PC-9 (cell line): ENCODE results near the gene TREX2. TPM values are rescaled to one million over a fixed set of nuclear protein-coding genes. Genes with fewer than 3 reads are reported as not detected.

ENCODE experiments used
- BruUV-seq: library from RNA; stranded (reverse); fragments of 400-500 nt; replicated peaks from 2 replicates; lab custom pipeline; 2021; lab: Mats Ljungman, UMichigan
- CTCF ChIA-PET: fragments of 300-600 bp; sonication (Branson Sonifier 250); formaldehyde crosslinking; loops from one replicate; lab custom pipeline; 2022; ENCODE audit warnings: antibody characterized with exemption; lab: Charles Lee
- POLR2A ChIA-PET: fragments of 300-600 bp; sonication (Branson Sonifier 250); formaldehyde crosslinking; loops from one replicate; lab custom pipeline; 2022; ENCODE audit warnings: antibody characterized with exemption; ENCODE audit not compliant: unreplicated experiment; lab: Charles Lee
- DNase-seq, 2 experiments: peaks; one replicate each; pipeline versions ENCODE4 v3.0.0 to v3.0.0-alpha.2; 2015 to 2022; ENCODE audit warnings: mixed read lengths in 1 of 2
- H2AFZ ChIP-seq: fragments of 200-600 bp; sonication (generic); 2 replicates; pipeline ENCODE4 v1.8.1; 2017; ENCODE audit warnings: antibody characterized with exemption
- H3F3A ChIP-seq: fragments of 200-600 bp; sonication (generic); 2 replicates; pipeline ENCODE4 v1.8.1; 2017; ENCODE audit warnings: antibody characterized with exemption, mild to moderate bottlenecking, low read depth; ENCODE audit not compliant: insufficient read depth
- H3K27ac ChIP-seq: fragments of 200-600 bp; sonication (generic); 2 replicates; pipeline ENCODE4 v1.6.1; 2016; ENCODE audit warnings: mixed run types
- H3K27me3 ChIP-seq: fragments of 200-600 bp; sonication (generic); 2 replicates; pipeline ENCODE4 v1.6.1; 2016; ENCODE audit warnings: low read depth, mixed run types; ENCODE audit not compliant: insufficient read depth
- H3K36me3 ChIP-seq: fragments of 200-600 bp; sonication (generic); 2 replicates; pipeline ENCODE4 v1.6.1; 2016; ENCODE audit warnings: low read depth, mixed run types
- H3K4me1 ChIP-seq: fragments of 200-600 bp; sonication (generic); replicated peaks from 2 replicates; pipeline ENCODE4 v1.6.1; 2016; ENCODE audit warnings: mixed run types; ENCODE audit not compliant: insufficient read depth
- H3K4me2 ChIP-seq: fragments of 200-600 bp; sonication (generic); 2 replicates; pipeline ENCODE4 v1.6.1; 2017; ENCODE audit warnings: mixed run types
- H3K4me3 ChIP-seq: fragments of 200-600 bp; sonication (generic); 2 replicates; pipeline ENCODE4 v1.6.1; 2016; ENCODE audit warnings: mixed run types
- H3K79me2 ChIP-seq: fragments of 200-600 bp; sonication (generic); 2 replicates; pipeline ENCODE4 v1.6.1; 2017; ENCODE audit warnings: low read depth, mixed run types
- H3K9me2 ChIP-seq: fragments of 200-600 bp; sonication (generic); 2 replicates; pipeline ENCODE4 v1.8.1; 2017; ENCODE audit warnings: mild to moderate bottlenecking; ENCODE audit not compliant: insufficient read depth
- H3K9me3 ChIP-seq: fragments of 200-600 bp; sonication (generic); 2 replicates; pipeline ENCODE4 v1.8.1; 2016; ENCODE audit warnings: low read depth; ENCODE audit not compliant: insufficient read depth
- H4K20me1 ChIP-seq: fragments of 200-600 bp; sonication (generic); 2 replicates; pipeline ENCODE4 v1.8.1; 2017; ENCODE audit not compliant: insufficient read depth
- EZH2 ChIP-seq: fragments of 200-600 bp; sonication (generic); IDR thresholded peaks from 2 replicates; pipeline ENCODE4 v1.8.0; 2017; ENCODE audit warnings: antibody characterized with exemption, low read depth
- intact Hi-C: fragments of 100-400 bp; cut with micrococcal nuclease; formaldehyde crosslinking; loops from one replicate; pipeline ENCODE4 v1.10.0; 2022; ENCODE audit not compliant: unreplicated experiment
- total RNA-seq: library from RNA; stranded (reverse); gene quantifications from 2 replicates; pipeline ENCODE4 v1.2.3, GENCODE V29; 2021
- TF ChIP-seq, protein P1 (sequence below): fragments of 200-600 bp; sonication (generic); conservative IDR thresholded peaks from 2 replicates; pipeline ENCODE4 v1.6.1; 2017; ENCODE audit warnings: mixed run types, antibody characterized with exemption, mild to moderate bottlenecking, moderate library complexity

The TREX2 gene
- total RNA-seq, 1 experiment from 2014 or later: 2.3 TPM

DNA sequence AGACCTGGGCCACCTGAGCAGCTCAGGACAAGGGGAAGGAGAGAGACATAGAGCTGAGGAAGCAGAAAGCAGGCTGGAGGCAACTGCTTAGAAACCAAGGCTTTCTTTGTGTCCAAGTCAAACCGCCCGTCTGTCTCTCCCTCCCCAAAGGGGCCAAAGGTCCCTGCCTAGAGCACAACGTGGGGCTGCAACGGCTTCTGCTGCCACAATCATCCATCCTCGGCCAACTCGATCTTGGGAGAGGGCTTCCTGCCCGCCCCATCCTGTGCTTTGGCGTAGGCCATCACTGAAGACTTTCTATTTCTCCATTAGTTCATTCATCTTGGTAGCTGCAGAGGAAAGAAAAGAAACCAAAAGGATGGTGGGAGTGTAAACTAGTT, 1.7 kb upstream of the TREX2 start:
- H3K27ac ChIP-seq: no peak overlapping the region
- no peaks in the 10 kb centered on the region for H4K20me1 ChIP-seq
- no peak overlapping the region for H3K4me2 ChIP-seq
- POLR2A ChIA-PET: no interaction called here
- no peaks in the 10 kb centered on the region for H3F3A ChIP-seq
- 0 out of 2 replicates have a peak, but pooled peaks cover 3% of the 10 kb centered on the region for H3K4me1 ChIP-seq
- H3K79me2 ChIP-seq: no peaks in the 10 kb centered on the region
- DNase-seq: no peak
- H3K9me2 ChIP-seq: no peaks in the 10 kb centered on the region
- no peaks in the 10 kb centered on the region for H3K36me3 ChIP-seq
- no peaks in the 10 kb centered on the region for H3K9me3 ChIP-seq
- BruUV-seq: no TSS peak
- TF ChIP-seq EZH2: no peak
- TF ChIP-seq, protein P1, sequence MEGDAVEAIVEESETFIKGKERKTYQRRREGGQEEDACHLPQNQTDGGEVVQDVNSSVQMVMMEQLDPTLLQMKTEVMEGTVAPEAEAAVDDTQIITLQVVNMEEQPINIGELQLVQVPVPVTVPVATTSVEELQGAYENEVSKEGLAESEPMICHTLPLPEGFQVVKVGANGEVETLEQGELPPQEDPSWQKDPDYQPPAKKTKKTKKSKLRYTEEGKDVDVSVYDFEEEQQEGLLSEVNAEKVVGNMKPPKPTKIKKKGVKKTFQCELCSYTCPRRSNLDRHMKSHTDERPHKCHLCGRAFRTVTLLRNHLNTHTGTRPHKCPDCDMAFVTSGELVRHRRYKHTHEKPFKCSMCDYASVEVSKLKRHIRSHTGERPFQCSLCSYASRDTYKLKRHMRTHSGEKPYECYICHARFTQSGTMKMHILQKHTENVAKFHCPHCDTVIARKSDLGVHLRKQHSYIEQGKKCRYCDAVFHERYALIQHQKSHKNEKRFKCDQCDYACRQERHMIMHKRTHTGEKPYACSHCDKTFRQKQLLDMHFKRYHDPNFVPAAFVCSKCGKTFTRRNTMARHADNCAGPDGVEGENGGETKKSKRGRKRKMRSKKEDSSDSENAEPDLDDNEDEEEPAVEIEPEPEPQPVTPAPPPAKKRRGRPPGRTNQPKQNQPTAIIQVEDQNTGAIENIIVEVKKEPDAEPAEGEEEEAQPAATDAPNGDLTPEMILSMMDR: no peak
- H3K4me3 ChIP-seq: no peak overlapping the region
- H3K27me3 ChIP-seq: no peaks in the 10 kb centered on the region
- no peak overlapping the region for H2AFZ ChIP-seq
- CTCF ChIA-PET: interaction anchor here (0.5 kb wide), 2 partner anchors 22 to 501 kb away, joined by 3 to 5 read pairs; no protein-coding TSS in a partner anchor
- intact Hi-C loops: no loop called here

DNA sequence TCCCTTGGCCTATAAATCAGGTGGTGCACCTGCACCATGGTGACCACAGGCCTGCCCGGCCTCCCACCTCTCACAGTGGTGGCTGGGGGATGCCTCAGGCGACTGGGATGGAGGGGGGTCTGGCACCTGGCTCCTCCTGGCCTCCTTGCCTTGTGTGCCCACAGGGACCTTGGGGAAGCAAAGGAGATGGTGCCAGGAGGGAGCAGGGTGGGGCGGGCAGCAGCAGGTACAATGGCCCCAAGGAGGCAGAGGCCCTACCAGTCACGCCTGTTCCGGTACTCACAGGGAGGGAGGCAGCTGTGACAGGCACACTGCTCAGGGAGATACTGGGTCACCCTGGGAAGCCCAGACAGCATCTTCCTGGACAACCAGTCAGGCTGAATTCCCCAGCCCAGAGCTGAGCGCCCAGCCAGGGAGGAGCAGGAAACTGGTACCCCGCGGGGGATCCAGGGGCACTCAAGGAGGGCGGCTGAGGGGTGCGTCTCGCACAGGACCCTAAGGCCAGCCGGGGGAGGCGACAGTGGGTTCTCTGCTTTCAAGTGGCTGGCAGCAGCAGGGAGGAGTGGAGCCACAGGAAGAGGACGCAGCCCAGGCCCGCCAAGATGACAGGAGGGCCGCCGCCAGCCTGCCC, 1.2 kb upstream of the TREX2 start:
- CTCF ChIA-PET: interaction anchor here (0.5 kb wide), 1 partner anchor 22 kb away, joined by 3 read pairs; no protein-coding TSS in a partner anchor
- Histone ChIP-seq H3K4me3 (no peak overlapping the region), H3K9me3 (no peaks in the 10 kb centered on the region), H2AFZ (no peak overlapping the region), H3K4me2 (no peak overlapping the region), H3K27me3 (no peaks in the 10 kb centered on the region), H3K36me3 (no peaks in the 10 kb centered on the region), H3K9me2 (no peaks in the 10 kb centered on the region), H4K20me1 (no peaks in the 10 kb centered on the region), H3K4me1 (0 out of 2 replicates have a peak, but pooled peaks cover 3% of the 10 kb centered on the region), H3F3A (no peaks in the 10 kb centered on the region), H3K79me2 (no peaks in the 10 kb centered on the region), H3K27ac (no peak overlapping the region)
- POLR2A ChIA-PET: no interaction called here
- DNase-seq: no peak
- BruUV-seq: no TSS peak
- TF ChIP-seq EZH2: no peak
- TF ChIP-seq, protein P1: no peak
- intact Hi-C loops: no loop called here

DNA sequence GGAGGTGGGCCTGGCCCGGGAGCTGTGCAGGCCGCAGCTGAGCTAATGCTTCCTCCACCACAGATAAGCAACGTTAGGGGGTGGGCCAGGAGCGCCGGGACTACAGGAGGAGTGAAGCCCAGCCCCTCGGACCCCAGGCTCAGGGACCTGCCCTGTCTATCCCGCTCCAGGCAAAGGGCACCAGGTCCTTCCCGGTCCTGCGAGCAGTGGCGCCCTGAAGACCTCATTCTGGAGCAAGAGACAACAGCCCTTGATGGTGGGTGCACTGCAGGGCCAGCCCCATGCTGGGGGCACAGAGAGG, 730 bp upstream of the TREX2 start:
- no peak for DNase-seq
- ChIA-PET CTCF (no interaction called here), POLR2A (no interaction called here)
- no TSS peak for BruUV-seq
- Histone ChIP-seq H3K4me1 (0 out of 2 replicates have a peak, but pooled peaks cover 3% of the 10 kb centered on the region), H3K9me3 (no peaks in the 10 kb centered on the region), H4K20me1 (no peaks in the 10 kb centered on the region), H3K4me3 (no peak overlapping the region), H3K36me3 (no peaks in the 10 kb centered on the region), H3K27me3 (no peaks in the 10 kb centered on the region), H3K4me2 (no peak overlapping the region), H2AFZ (no peak overlapping the region), H3K79me2 (no peaks in the 10 kb centered on the region), H3F3A (no peaks in the 10 kb centered on the region), H3K9me2 (no peaks in the 10 kb centered on the region), H3K27ac (no peak overlapping the region)
- intact Hi-C loops: no loop called here
- TF ChIP-seq EZH2: no peak
- TF ChIP-seq, protein P1: no peak
